Ramos (cell line): Measurements from ENCODE around the gene HIPK3.
"Not testable (repeated sequence)": the region's sequence is repeated elsewhere in the genome, so short reads cannot be mapped to it uniquely, and the experiment has no call there.

Experiments
- in situ Hi-C: fragments of 300-500 bp; cut with MboI; formaldehyde crosslinking; loops from one replicate; pipeline ENCODE4 v1.14.3; 2022; ENCODE audit warnings: low sequenced_read_pairs; ENCODE audit not compliant: unreplicated experiment

Gene HIPK3

GRCh38 chr11:33257160-33257896 lies at the start of gene HIPK3:
HIPK3 (plus strand) TSS chr11:33257381.
- in situ Hi-C loops: no loop called here

- in situ Hi-C loops: no loop called here
Observed at GRCh38 chr11:33207408-33207985, 49.7 kb upstream of the HIPK3 start.

GRCh38 chr11:33208150-33208549 lies 49.0 kb upstream of the HIPK3 start:
- in situ Hi-C loops: no loop called here

- in situ Hi-C loops: no loop called here
Observed at GRCh38 chr11:33211153-33211552, 46.0 kb upstream of the HIPK3 start.

GRCh38 chr11:33211580-33211979 lies 45.6 kb upstream of the HIPK3 start:
- in situ Hi-C loops: no loop called here

GRCh38 chr11:33214187-33214586 lies 43.0 kb upstream of the HIPK3 start:
- in situ Hi-C loops: no loop called here

GRCh38 chr11:33214767-33215166 lies 42.4 kb upstream of the HIPK3 start:
- in situ Hi-C loops: no loop called here

GRCh38 chr11:33216676-33217075 lies 40.5 kb upstream of the HIPK3 start:
- in situ Hi-C loops: not testable (repeated sequence)

- in situ Hi-C loops: no loop called here
Observed at GRCh38 chr11:33222052-33222750, 35.0 kb upstream of the HIPK3 start.

GRCh38 chr11:33225371-33225770 lies 31.8 kb upstream of the HIPK3 start:
- in situ Hi-C loops: no loop called here

GRCh38 chr11:33227578-33228261 lies 29.5 kb upstream of the HIPK3 start:
- in situ Hi-C loops: no loop called here

GRCh38 chr11:33234397-33235190 lies 22.6 kb upstream of the HIPK3 start:
- in situ Hi-C loops: no loop called here

GRCh38 chr11:33237039-33237597 lies 20.1 kb upstream of the HIPK3 start:
- in situ Hi-C loops: no loop called here

GRCh38 chr11:33242575-33242974 lies 14.6 kb upstream of the HIPK3 start:
- in situ Hi-C loops: no loop called here

- in situ Hi-C loops: not testable (repeated sequence)
Observed at GRCh38 chr11:33243654-33244053, 13.5 kb upstream of the HIPK3 start.

- in situ Hi-C loops: no loop called here
Observed at GRCh38 chr11:33248416-33248971, 8.7 kb upstream of the HIPK3 start.

GRCh38 chr11:33256031-33256812 lies 959 bp upstream of the HIPK3 start:
- in situ Hi-C loops: no loop called here

- in situ Hi-C loops: no loop called here
Observed at GRCh38 chr11:33256813-33257159, 395 bp upstream of the HIPK3 start.
